Measurements from ENCODE around the gene MGLL.

Gene MGLL

DNA sequence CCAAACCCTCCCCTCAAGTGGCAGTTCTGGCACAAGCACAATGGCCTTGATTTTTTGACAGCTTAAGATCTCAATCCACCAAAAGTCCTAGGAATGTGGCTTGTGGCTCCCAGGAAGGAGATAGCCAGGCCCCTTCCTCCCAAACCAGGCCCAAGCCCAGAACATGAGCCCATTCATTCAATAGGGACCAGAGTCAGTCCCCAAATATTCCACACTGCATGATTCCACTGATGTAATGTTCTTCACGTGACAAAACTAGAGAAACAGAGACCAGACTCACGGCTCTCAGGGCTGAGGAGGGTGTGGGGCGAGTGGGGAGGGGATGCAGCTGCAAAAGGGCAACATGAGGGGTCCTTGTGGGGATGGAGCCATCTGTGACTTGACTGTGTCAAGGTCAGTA is 124.0 kb downstream of the MGLL start:
- WGBS (ENCODE audit: insufficient coverage, insufficient read length) = no CpG with 5 or more reads among the region's 3 CpGs
- peaks cover 4% of the 10 kb centered on the region; the same call in 1 of the 2 replicates for H3K4me1 ChIP-seq (ENCODE audit: control insufficient read depth, insufficient read depth, low read length)
- H3K36me3 ChIP-seq (ENCODE audit: control insufficient read depth, insufficient read depth, low read length) = no peaks in the 10 kb centered on the region
- H3K9me3 ChIP-seq (ENCODE audit: control insufficient read depth, insufficient read depth, low read length) = no peaks in the 10 kb centered on the region
- H3K27me3 ChIP-seq (ENCODE audit: control insufficient read depth, insufficient read depth, low read length) = no peaks in the 10 kb centered on the region
- H3K27ac ChIP-seq (ENCODE audit: low read length) = no peak overlapping the region
- DNase-seq (ENCODE audit: low read depth, low spot score) = no peak
- no peak overlapping the region for H3K4me3 ChIP-seq (ENCODE audit: low read length)

DNA sequence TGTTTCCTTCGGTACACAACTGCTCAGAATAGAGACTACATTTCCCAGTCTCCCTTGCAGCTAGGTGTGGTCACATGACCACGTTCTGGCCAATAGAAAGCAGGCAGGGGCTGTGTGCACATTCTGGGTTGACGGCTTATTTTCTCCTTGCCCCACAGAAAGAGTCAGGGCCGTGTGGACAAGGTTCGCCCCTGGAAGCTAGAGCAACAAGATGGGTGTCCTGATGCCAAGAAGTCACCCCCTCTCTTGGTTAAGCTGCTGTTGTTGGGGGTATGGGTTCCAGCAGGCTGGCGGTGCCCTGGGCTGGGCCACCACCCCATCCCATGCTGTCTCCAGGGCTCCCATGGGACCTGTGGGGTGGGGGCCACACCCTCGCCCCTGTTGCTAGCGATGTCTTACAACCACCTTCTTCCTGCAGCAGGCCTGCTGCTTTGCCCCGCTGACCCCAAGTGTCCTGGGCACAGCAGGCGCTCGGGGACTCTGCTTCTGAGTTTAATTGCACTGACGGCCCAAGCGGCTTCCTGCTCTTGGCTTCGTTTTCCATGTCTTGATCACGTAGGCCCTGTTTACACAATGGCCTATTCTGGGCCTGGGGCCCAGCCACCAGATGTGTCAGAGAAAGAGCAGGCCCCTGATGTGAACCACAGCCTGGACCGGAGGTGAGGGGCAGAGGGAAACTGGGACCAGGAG is 124.6 kb downstream of the MGLL start:
- Histone ChIP-seq H3K4me1 (ENCODE audit: control insufficient read depth, insufficient read depth, low read length) (0 out of 2 replicates have a peak, but pooled peaks cover 1% of the 10 kb centered on the region), H3K4me3 (ENCODE audit: low read length) (no peak overlapping the region), H3K9me3 (ENCODE audit: control insufficient read depth, insufficient read depth, low read length) (no peaks in the 10 kb centered on the region), H3K27ac (ENCODE audit: low read length) (no peak overlapping the region), H3K36me3 (ENCODE audit: control insufficient read depth, insufficient read depth, low read length) (no peaks in the 10 kb centered on the region), H3K27me3 (ENCODE audit: control insufficient read depth, insufficient read depth, low read length) (no peaks in the 10 kb centered on the region)
- no CpG with 5 or more reads among the region's 16 CpGs for WGBS (ENCODE audit: insufficient coverage, insufficient read length)
- no peak for DNase-seq (ENCODE audit: low read depth, low spot score)

- Histone ChIP-seq H3K27ac (ENCODE audit: low read length) (no peak overlapping the region), H3K9me3 (ENCODE audit: control insufficient read depth, insufficient read depth, low read length) (no peaks in the 10 kb centered on the region), H3K4me3 (ENCODE audit: low read length) (no peak overlapping the region), H3K36me3 (ENCODE audit: control insufficient read depth, insufficient read depth, low read length) (no peaks in the 10 kb centered on the region), H3K4me1 (ENCODE audit: control insufficient read depth, insufficient read depth, low read length) (0 out of 2 replicates have a peak, but pooled peaks cover 1% of the 10 kb centered on the region), H3K27me3 (ENCODE audit: control insufficient read depth, insufficient read depth, low read length) (no peaks in the 10 kb centered on the region)
- DNase-seq (ENCODE audit: low read depth, low spot score) = no peak
- no CpG with 5 or more reads among the region's 17 CpGs for WGBS (ENCODE audit: insufficient coverage, insufficient read length)
These were observed 127.7 kb downstream of the MGLL start for GRCh38 chr3:127694467-127695215.

DNA sequence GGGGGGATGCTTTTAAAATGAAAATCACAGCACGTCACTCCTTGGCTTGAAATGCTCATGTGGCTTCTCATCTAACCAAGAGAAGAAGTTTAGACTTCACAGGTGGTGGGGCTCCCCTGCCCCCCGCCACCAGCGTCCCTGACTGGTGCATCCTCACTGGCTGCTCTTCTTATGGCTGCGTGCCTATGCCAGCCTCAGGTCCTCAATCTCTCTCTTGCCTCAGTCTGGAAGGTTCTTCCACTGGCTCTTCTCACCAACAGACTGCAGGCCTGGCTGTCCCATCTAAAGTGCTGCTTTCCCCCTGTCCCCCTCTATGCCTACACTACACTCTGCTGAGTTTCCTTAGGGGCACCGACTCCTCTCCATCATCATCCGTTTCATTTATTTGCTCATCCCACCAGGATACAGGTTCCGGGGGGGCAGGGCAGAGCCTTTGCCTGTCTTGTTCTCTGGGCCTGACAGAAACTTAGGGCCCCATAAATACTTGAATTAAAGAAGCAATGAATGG is 128.9 kb downstream of the MGLL start:
- no peak for DNase-seq (ENCODE audit: low read depth, low spot score)
- peaks cover 3% of the 10 kb centered on the region for H3K4me1 ChIP-seq (ENCODE audit: control insufficient read depth, insufficient read depth, low read length)
- H3K36me3 ChIP-seq (ENCODE audit: control insufficient read depth, insufficient read depth, low read length) = no peaks in the 10 kb centered on the region
- WGBS (ENCODE audit: insufficient coverage, insufficient read length) = no CpG with 5 or more reads among the region's 7 CpGs
- no peaks in the 10 kb centered on the region for H3K27me3 ChIP-seq (ENCODE audit: control insufficient read depth, insufficient read depth, low read length)
- H3K27ac ChIP-seq (ENCODE audit: low read length) = no peak overlapping the region
- no peak overlapping the region for H3K4me3 ChIP-seq (ENCODE audit: low read length)
- H3K9me3 ChIP-seq (ENCODE audit: control insufficient read depth, insufficient read depth, low read length) = no peaks in the 10 kb centered on the region

GRCh38 chr3:127692501-127693335 is 129.6 kb downstream of the MGLL start:
- H3K27me3 ChIP-seq (ENCODE audit: control insufficient read depth, insufficient read depth, low read length) = no peaks in the 10 kb centered on the region
- peaks cover 3% of the 10 kb centered on the region for H3K4me1 ChIP-seq (ENCODE audit: control insufficient read depth, insufficient read depth, low read length)
- H3K27ac ChIP-seq (ENCODE audit: low read length) = no peak overlapping the region
- DNase-seq (ENCODE audit: low read depth, low spot score) = no peak
- no CpG with 5 or more reads among the region's 21 CpGs for WGBS (ENCODE audit: insufficient coverage, insufficient read length)
- H3K4me3 ChIP-seq (ENCODE audit: low read length) = no peak overlapping the region
- no peaks in the 10 kb centered on the region for H3K36me3 ChIP-seq (ENCODE audit: control insufficient read depth, insufficient read depth, low read length)
- no peaks in the 10 kb centered on the region for H3K9me3 ChIP-seq (ENCODE audit: control insufficient read depth, insufficient read depth, low read length)

DNA sequence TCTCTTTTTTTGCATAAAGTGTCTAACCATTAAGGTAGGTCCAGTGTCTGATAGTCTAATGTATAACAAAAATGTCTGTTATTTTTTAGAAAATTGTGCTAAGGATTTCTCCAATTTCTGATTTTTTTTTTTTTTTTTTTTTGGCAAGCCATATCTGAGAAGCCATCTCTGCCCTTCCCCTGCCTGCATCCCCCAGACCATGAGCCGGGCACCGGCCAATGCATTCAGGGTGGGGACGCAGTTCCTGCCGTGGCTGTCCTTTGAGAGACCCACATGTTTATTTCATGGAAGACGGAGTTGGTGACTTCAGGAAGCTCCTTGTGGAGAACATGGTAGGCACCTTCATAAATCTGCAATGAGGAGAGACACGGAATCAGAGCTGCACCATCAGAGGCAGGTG is 130.3 kb downstream of the MGLL start:
- Histone ChIP-seq H3K4me3 (ENCODE audit: low read length) (no peak overlapping the region), H3K9me3 (ENCODE audit: control insufficient read depth, insufficient read depth, low read length) (no peaks in the 10 kb centered on the region), H3K27me3 (ENCODE audit: control insufficient read depth, insufficient read depth, low read length) (no peaks in the 10 kb centered on the region), H3K36me3 (ENCODE audit: control insufficient read depth, insufficient read depth, low read length) (no peaks in the 10 kb centered on the region), H3K4me1 (ENCODE audit: control insufficient read depth, insufficient read depth, low read length) (peaks cover 3% of the 10 kb centered on the region), H3K27ac (ENCODE audit: low read length) (no peak overlapping the region)
- no peak for DNase-seq (ENCODE audit: low read depth, low spot score)
- WGBS (ENCODE audit: insufficient coverage, insufficient read length) = no CpG with 5 or more reads among the region's 6 CpGs

GRCh38 chr3:127691489-127691888 is 130.8 kb downstream of the MGLL start:
- no peak overlapping the region for H3K27ac ChIP-seq (ENCODE audit: low read length)
- H3K27me3 ChIP-seq (ENCODE audit: control insufficient read depth, insufficient read depth, low read length) = no peaks in the 10 kb centered on the region
- H3K36me3 ChIP-seq (ENCODE audit: control insufficient read depth, insufficient read depth, low read length) = no peaks in the 10 kb centered on the region
- peaks cover 2% of the 10 kb centered on the region for H3K4me1 ChIP-seq (ENCODE audit: control insufficient read depth, insufficient read depth, low read length)
- no peak for DNase-seq (ENCODE audit: low read depth, low spot score)
- WGBS (ENCODE audit: insufficient coverage, insufficient read length) = no CpG with 5 or more reads among the region's 8 CpGs
- no peak overlapping the region for H3K4me3 ChIP-seq (ENCODE audit: low read length)
- H3K9me3 ChIP-seq (ENCODE audit: control insufficient read depth, insufficient read depth, low read length) = no peaks in the 10 kb centered on the region

- peaks cover 2% of the 10 kb centered on the region for H3K4me1 ChIP-seq (ENCODE audit: control insufficient read depth, insufficient read depth, low read length)
- no peaks in the 10 kb centered on the region for H3K9me3 ChIP-seq (ENCODE audit: control insufficient read depth, insufficient read depth, low read length)
- no peaks in the 10 kb centered on the region for H3K27me3 ChIP-seq (ENCODE audit: control insufficient read depth, insufficient read depth, low read length)
- H3K36me3 ChIP-seq (ENCODE audit: control insufficient read depth, insufficient read depth, low read length) = no peaks in the 10 kb centered on the region
- WGBS (ENCODE audit: insufficient coverage, insufficient read length) = no CpG with 5 or more reads among the region's 4 CpGs
- no peak overlapping the region for H3K4me3 ChIP-seq (ENCODE audit: low read length)
- no peak overlapping the region for H3K27ac ChIP-seq (ENCODE audit: low read length)
- DNase-seq (ENCODE audit: low read depth, low spot score) = no peak
These were observed 131.4 kb downstream of the MGLL start for GRCh38 chr3:127690823-127691452.

GRCh38 chr3:127690106-127690505 is 132.2 kb downstream of the MGLL start:
- Histone ChIP-seq H3K27me3 (ENCODE audit: control insufficient read depth, insufficient read depth, low read length) (no peaks in the 10 kb centered on the region), H3K27ac (ENCODE audit: low read length) (no peak overlapping the region), H3K4me1 (ENCODE audit: control insufficient read depth, insufficient read depth, low read length) (peaks cover 2% of the 10 kb centered on the region), H3K4me3 (ENCODE audit: low read length) (no peak overlapping the region), H3K36me3 (ENCODE audit: control insufficient read depth, insufficient read depth, low read length) (no peaks in the 10 kb centered on the region), H3K9me3 (ENCODE audit: control insufficient read depth, insufficient read depth, low read length) (no peaks in the 10 kb centered on the region)
- WGBS (ENCODE audit: insufficient coverage, insufficient read length) = no CpG with 5 or more reads among the region's 4 CpGs
- DNase-seq (ENCODE audit: low read depth, low spot score) = no peak
